RWPE1 (cell line): ENCODE results near the gene GIT2.
"Not testable (repeated sequence)": the region's sequence is repeated elsewhere in the genome, so short reads cannot be mapped to it uniquely, and the experiment has no call there.

Experiments
- CTCF ChIA-PET: fragments of 350-600 bp; sonication (Branson Sonifier 250); formaldehyde crosslinking; extraction: SDS; loops from one replicate; lab custom pipeline; 2021; lab: Yijun Ruan, JAX
- POLR2A ChIA-PET: fragments of 400-600 bp; formaldehyde crosslinking; extraction: SDS; loops from one replicate; lab custom pipeline; 2020; ENCODE audit warnings: antibody characterized with exemption; ENCODE audit not compliant: low non-redundant PET; lab: Yijun Ruan, JAX
- DNase-seq: peaks from one replicate; pipeline ENCODE4 v3.0.0; 2012; ENCODE audit warnings: low spot score
- H3K27ac ChIP-seq: fragments of 450-650 bp; 2 replicates; pipeline ENCODE4 v1.5.1; 2017
- TF ChIP-seq, protein P1 (sequence below): fragments of 450-650 bp; conservative IDR thresholded peaks from 2 replicates; pipeline ENCODE4 v1.5.1; 2017; ENCODE audit warnings: low read depth, mild to moderate bottlenecking

The GIT2 gene

DNA sequence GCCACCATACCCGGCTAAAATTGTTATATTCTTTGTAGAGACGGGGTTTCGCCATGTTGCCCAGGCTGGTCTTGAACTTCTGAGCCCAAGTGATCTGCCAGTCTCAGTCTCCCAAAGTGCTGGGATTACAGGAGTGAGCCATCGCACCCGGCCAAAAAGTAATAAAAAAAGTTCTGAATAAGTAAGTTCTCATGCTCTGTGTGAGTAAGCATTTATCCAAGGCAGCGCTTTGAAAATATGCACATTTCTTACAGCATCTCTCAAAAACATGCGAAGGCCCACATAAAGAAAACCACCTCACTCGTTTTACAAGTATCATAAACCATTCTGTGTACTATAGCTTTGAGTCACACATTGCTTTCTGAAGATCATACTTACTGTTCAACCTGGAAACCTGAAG lies 8.6 kb downstream of the GIT2 start:
- POLR2A ChIA-PET = no interaction called here
- CTCF ChIA-PET = no interaction called here
- no peak overlapping the region for H3K27ac ChIP-seq
- DNase-seq = no peak
- TF ChIP-seq, protein P1, sequence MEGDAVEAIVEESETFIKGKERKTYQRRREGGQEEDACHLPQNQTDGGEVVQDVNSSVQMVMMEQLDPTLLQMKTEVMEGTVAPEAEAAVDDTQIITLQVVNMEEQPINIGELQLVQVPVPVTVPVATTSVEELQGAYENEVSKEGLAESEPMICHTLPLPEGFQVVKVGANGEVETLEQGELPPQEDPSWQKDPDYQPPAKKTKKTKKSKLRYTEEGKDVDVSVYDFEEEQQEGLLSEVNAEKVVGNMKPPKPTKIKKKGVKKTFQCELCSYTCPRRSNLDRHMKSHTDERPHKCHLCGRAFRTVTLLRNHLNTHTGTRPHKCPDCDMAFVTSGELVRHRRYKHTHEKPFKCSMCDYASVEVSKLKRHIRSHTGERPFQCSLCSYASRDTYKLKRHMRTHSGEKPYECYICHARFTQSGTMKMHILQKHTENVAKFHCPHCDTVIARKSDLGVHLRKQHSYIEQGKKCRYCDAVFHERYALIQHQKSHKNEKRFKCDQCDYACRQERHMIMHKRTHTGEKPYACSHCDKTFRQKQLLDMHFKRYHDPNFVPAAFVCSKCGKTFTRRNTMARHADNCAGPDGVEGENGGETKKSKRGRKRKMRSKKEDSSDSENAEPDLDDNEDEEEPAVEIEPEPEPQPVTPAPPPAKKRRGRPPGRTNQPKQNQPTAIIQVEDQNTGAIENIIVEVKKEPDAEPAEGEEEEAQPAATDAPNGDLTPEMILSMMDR = no peak

DNA sequence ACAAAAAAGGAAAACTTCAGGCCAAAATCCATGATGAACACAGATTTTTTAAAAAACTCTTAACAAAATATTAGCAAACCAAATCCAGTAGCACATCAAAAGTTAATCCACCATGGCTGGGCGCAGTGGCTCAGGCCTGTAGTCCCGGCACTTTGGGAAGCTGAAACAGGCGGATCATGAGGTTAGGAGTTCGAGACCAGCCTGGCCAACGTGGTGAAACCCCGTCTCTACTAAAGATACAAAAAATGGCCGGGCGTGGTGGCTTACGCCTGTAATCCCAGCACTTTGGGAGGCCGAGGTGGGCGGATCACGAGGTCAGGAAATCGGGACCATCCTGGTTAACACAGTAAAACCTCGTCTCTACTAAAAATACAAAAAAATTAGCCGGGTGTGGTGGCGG lies 9.9 kb downstream of the GIT2 start:
- POLR2A ChIA-PET = not testable (repeated sequence)

DNA sequence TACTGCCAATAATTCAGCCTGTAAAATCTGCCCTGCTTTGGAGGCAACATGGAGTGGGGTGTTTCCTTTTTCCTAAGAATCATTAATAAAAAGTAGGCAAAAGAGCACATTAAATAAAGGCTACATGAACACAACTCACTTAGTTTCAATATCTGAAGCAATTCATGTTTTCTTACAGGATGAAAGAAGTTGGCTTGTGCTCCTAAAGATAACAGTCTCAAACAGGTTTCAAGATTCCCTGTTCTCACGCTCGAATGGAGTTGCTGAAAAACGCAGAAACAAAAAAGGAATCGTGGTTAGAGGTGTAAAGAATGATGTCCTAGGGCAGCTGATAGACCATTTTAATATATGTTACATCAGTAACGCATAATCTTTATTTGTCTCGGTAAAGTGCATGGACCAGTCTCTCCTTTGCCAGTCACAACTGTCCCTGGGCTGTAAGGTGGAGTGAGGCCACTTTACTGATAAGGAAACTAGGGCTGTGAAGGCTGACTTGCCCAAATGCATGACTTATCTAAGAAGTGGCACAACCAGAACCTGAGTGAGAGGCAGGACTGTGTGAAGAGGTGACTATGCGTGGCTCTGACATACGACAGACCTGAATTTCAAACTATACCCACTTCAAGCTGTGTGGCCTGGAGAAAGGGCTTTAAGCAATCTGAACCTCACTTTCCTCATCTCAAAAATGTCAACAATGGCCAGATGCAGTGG lies 12.6 kb downstream of the GIT2 start:
- ChIA-PET POLR2A (no interaction called here), CTCF (interaction anchor here (0.6 to 0.7 kb wide), 2 partner anchors 22 to 241 kb away, joined by 3 read pairs; no protein-coding TSS in a partner anchor)
- DNase-seq = no peak
- TF ChIP-seq, protein P1 = no peak
- H3K27ac ChIP-seq = no peak overlapping the region

More for the DNA sequence above, 9.9 kb downstream of the GIT2 start:
- not testable (repeated sequence) for H3K27ac ChIP-seq, DNase-seq
- CTCF ChIA-PET = interaction anchor here (0.6 kb wide), 1 partner anchor 1723 kb away, joined by 3 read pairs; no protein-coding TSS in a partner anchor

DNA sequence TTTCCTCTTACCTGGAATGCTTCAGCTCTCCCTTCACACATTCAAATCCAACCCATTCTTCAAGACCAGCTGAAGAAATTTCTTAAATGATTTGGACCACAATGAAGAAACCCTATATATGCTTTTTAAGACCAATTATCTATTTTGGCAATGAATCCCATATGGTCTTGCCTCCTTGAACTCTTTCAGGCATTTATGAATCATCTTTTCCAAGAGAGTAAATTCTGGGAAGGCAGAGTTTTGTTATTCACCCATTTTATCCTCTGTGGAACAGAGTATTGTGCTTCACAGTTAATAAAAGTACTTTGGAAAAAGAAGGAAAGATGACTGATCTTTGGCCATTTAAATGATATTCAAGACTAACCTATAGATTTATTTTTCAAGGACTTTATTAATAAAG lies 14.0 kb downstream of the GIT2 start:
- TF ChIP-seq, protein P1 = no peak
- POLR2A ChIA-PET = no interaction called here
- CTCF ChIA-PET = no interaction called here

DNA sequence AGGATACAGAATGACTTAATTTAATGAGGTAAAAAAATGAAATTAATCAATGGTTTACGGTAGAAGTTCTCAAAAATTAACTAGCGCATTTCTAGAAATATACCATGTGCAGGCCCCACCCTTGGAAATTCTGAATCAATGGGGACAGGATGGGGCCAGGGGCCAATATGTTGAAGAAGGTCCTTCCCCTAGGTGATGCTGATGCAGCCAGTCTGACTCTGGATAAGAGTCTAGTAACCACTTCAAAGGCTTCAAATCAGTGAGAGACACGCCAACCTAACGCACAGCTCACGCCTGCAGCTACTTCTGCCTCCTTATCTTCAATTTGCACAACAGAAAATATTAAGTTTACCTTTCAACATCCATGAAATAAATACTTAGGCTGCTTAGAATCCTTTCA lies 14.9 kb downstream of the GIT2 start:
- POLR2A ChIA-PET = no interaction called here
- CTCF ChIA-PET = interaction anchor here (0.6 kb wide), 1 partner anchor 1811 kb away, joined by 3 read pairs; no protein-coding TSS in a partner anchor
- DNase-seq = no peak
- H3K27ac ChIP-seq = no peak overlapping the region
- TF ChIP-seq, protein P1 = no peak

More for the DNA sequence above, 14.0 kb downstream of the GIT2 start:
- H3K27ac ChIP-seq = no peak overlapping the region
- no peak for DNase-seq

DNA sequence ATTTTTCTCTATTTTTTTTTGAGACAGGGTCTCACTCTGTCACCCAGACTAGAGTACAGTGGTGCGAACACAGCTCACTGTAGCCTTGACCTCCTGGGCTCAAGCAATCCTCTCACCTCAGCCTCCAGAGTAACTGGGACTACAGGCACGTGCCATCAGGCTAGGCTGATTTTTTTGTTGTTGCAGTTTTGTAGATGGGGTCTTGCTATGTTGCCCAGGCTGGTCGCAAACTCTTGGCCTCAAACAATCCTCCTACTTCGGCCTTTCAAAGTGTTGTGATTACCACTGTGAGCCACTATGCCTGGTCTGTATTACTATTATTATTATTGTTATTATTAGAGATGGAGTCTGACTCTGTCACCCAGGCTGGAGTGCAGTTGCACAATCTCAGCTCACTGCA lies 23.3 kb downstream of the GIT2 start:
- H3K27ac ChIP-seq = no peak overlapping the region
- CTCF ChIA-PET = no interaction called here
- POLR2A ChIA-PET = no interaction called here
- TF ChIP-seq, protein P1 = no peak
- DNase-seq = no peak

DNA sequence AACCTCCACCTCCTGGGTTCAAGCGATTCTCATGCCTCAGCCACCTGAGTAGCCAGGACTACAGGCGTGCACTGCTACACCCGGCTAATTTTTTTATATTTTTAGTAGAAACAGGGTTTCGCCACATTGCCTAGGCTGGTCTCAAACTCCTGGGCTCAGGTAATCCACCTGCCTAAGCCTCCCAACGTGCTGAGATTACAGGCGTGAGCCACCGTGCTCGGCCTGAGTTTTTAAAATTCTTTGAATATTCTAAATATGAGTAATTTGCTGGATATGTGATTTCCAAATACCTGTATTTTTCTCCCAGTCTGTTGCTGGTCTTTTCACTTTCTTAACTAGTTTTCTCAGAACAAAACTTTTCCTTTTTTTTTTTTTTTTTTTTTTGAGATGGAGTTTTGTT lies 27.4 kb downstream of the GIT2 start:
- ChIA-PET CTCF (no interaction called here), POLR2A (no interaction called here)
- peak overlapping the region; percentile 22; the same call in 1 of the 2 replicates for H3K27ac ChIP-seq
- no peak for DNase-seq
- TF ChIP-seq, protein P1 = no peak
